Suprapubic skin (tissue), 4 donors: Measurements from ENCODE around the gene ZNF598.

Source experiments
- EP300 ChIP-seq: sonication (generic); formaldehyde crosslinking; IDR thresholded peaks from one replicate; pipeline ENCODE4 v1.6.1; 2017; ENCODE audit warnings: antibody characterized with exemption
- POLR2A ChIP-seq, 2 donors: fragments of 450-650 bp; IDR thresholded peaks; one replicate each; pipeline ENCODE4 v1.6.1; 2017; ENCODE audit warnings: antibody characterized with exemption in 2 of 2, mild to moderate bottlenecking in 2 of 2, moderate library complexity in 2 of 2
- POLR2AphosphoS5 ChIP-seq, 3 donors: sonication (generic); formaldehyde crosslinking; IDR thresholded peaks; one replicate each; pipeline ENCODE4 v1.6.1; 2017; ENCODE audit warnings: antibody characterized with exemption in 3 of 3
- TF ChIP-seq, protein P1 (sequence below), 2 donors: fragments of 200-600 bp in 1 of 2; fragments of 450-650 bp in 1 of 2; sonication (generic) in 1 of 2; IDR thresholded peaks; one replicate each; pipeline ENCODE4 v1.5.1; 2016 to 2019; ENCODE audit warnings: antibody characterized with exemption in 2 of 2, mild to moderate bottlenecking in 1 of 2, moderate library complexity in 1 of 2

GRCh38 chr16:2028620-2029220, 19.1 kb upstream of the ZNF598 start:
- TF ChIP-seq, protein P1, sequence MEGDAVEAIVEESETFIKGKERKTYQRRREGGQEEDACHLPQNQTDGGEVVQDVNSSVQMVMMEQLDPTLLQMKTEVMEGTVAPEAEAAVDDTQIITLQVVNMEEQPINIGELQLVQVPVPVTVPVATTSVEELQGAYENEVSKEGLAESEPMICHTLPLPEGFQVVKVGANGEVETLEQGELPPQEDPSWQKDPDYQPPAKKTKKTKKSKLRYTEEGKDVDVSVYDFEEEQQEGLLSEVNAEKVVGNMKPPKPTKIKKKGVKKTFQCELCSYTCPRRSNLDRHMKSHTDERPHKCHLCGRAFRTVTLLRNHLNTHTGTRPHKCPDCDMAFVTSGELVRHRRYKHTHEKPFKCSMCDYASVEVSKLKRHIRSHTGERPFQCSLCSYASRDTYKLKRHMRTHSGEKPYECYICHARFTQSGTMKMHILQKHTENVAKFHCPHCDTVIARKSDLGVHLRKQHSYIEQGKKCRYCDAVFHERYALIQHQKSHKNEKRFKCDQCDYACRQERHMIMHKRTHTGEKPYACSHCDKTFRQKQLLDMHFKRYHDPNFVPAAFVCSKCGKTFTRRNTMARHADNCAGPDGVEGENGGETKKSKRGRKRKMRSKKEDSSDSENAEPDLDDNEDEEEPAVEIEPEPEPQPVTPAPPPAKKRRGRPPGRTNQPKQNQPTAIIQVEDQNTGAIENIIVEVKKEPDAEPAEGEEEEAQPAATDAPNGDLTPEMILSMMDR (IDR thresholded peaks at IDR 0.05) = no peak
- TF ChIP-seq POLR2A (IDR thresholded peaks at IDR 0.05) = no peak
- TF ChIP-seq POLR2AphosphoS5 (IDR thresholded peaks at IDR 0.05) = no peak
- no peak for TF ChIP-seq EP300
